ENCODE measurements around the gene ETV1. TPM values are rescaled to one million over a fixed set of nuclear protein-coding genes. Genes with fewer than 3 reads are reported as not detected.

ETV1 gene
- total RNA-seq, 6 donors from 2014 or later, result 33.2 to 74.6 (median 50.2) TPM

DNA sequence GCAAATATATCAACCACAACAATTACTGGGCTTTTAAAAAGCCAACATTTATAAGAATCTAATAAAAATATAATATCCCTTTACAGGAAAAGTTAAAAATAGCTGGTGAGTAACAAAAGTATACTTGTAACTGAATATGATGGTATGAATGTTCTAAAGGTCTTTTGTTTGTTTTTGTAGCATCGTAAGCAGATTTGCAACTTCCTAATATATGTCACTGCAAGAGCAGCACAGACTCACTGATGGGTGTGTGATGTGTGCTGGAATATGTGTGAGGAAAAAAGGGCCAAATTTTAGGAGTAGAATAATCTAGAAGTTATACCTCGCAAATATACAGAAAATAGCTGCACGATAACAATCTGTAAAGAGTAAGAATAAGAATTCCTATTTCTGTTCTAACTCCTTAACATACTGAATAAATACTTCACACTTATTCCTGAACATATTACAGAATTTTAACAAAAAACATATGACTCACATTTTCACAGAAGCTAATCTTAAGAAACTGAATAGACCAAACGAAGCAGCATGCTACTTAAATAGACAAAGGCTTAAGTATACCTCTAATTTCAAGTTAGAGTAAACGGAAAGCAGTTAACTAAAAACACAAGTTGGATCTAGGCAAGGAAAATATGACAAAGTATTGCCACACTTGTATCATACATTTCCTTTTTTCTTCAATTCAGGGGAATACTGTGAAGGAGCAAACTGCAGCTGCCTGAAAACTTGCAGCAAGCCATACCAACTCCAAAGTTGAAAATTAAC is 9.6 kb downstream of the ETV1 start:
- H3K27me3 ChIP-seq, result no peaks in the 10 kb centered on the region
- H3K9me3 ChIP-seq, result no peaks in the 10 kb centered on the region
- 46 to 53% methylated on average over 5 of the region's 5 CpGs for WGBS, 2 donors
- no peaks in the 10 kb centered on the region for H3K36me3 ChIP-seq
- H3K27ac ChIP-seq, result peak overlapping the region; percentile 6 to 42 (median 30)
- DNase-seq (no peak), ATAC-seq (ENCODE audit: low FRiP score in 2 of 2) (peak in 1 of 2 donors; percentile 32)
- TF ChIP-seq POLR2AphosphoS5 (IDR thresholded peaks at IDR 0.05), result no peak
- no peak for TF ChIP-seq POLR2A (IDR thresholded peaks at IDR 0.05)
- no peak for TF ChIP-seq CTCF (IDR thresholded peaks at IDR 0.05)
- TF ChIP-seq EP300 (IDR thresholded peaks at IDR 0.05), result no peak
- no peak overlapping the region for H3K4me3 ChIP-seq
- peaks cover 0 to 14% (median 8%) of the 10 kb centered on the region in 4 donors for H3K4me1 ChIP-seq

DNA sequence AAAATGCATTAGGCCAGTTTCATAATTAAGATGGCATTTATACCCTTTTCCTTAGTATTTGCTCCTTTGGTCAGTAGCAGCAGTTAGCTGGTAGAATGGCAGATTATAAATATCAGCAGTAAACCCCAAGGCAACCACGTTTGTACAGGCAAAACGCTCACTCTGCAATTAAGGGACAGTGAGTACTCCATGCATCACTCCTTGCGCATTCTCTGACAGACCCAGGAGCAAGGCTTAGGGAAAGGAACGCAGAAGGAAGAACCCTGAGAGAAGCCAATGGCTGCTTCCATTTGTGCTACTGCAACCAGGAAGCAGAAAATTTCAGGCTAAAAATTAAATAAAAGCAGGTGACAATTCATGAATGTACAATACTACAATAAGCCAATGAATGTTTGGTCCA is 12.9 kb downstream of the ETV1 start:
- no peak overlapping the region for H3K4me3 ChIP-seq
- no peaks in the 10 kb centered on the region for H3K36me3 ChIP-seq
- WGBS, 2 donors, result 86 to 93% methylated on average over 4 of the region's 4 CpGs
- H3K9me3 ChIP-seq, result no peaks in the 10 kb centered on the region
- no peak for ATAC-seq (ENCODE audit: low FRiP score in 2 of 2)
- DNase-seq, result no peak
- TF ChIP-seq EP300 (IDR thresholded peaks at IDR 0.05), result no peak
- no peak for TF ChIP-seq CTCF (IDR thresholded peaks at IDR 0.05)
- no peak for TF ChIP-seq POLR2A (IDR thresholded peaks at IDR 0.05)
- TF ChIP-seq POLR2AphosphoS5 (IDR thresholded peaks at IDR 0.05), result no peak
- H3K27ac ChIP-seq, result no peak overlapping the region
- H3K4me1 ChIP-seq, result peaks cover 0 to 13% (median 6%) of the 10 kb centered on the region in 4 donors
- H3K27me3 ChIP-seq, result no peaks in the 10 kb centered on the region

DNA sequence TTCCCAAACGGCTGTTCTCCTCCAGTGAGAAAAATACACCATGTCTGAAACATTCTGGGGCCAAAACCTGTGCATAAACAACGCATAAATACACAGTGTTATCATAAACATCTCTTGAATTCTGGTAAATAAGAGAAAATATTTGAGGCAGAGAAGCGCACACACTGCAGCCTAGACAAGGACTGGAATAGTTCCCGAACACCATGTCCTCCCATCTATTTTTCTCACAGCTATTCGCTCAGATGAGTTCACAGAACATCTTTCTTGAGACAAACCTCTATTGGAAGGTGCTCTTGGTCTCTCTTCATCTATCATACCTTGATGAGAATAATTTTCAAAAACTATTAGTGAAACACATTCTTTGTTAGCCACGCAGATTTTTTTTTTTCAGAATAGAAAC is 24.4 kb downstream of the ETV1 start:
- Histone ChIP-seq H3K9me3 (no peaks in the 10 kb centered on the region), H3K4me1 (no peaks in the 10 kb centered on the region), H3K27me3 (no peaks in the 10 kb centered on the region), H3K4me3 (no peak overlapping the region), H3K27ac (peak overlapping the region in 1 of 4 donors; percentile 44), H3K36me3 (no peaks in the 10 kb centered on the region)
- ATAC-seq (ENCODE audit: low FRiP score in 2 of 2) (no peak), DNase-seq (no peak)
- 75 to 80% methylated on average over 6 of the region's 6 CpGs for WGBS, 2 donors
- TF ChIP-seq CTCF (IDR thresholded peaks at IDR 0.05) (no peak), POLR2A (IDR thresholded peaks at IDR 0.05) (no peak), POLR2AphosphoS5 (IDR thresholded peaks at IDR 0.05) (no peak), EP300 (IDR thresholded peaks at IDR 0.05) (no peak)

- Histone ChIP-seq H3K4me1 (no peaks in the 10 kb centered on the region), H3K36me3 (no peaks in the 10 kb centered on the region), H3K9me3 (no peaks in the 10 kb centered on the region), H3K27me3 (no peaks in the 10 kb centered on the region), H3K27ac (no peak overlapping the region), H3K4me3 (no peak overlapping the region)
- TF ChIP-seq CTCF (IDR thresholded peaks at IDR 0.05) (no peak), POLR2A (IDR thresholded peaks at IDR 0.05) (no peak), EP300 (IDR thresholded peaks at IDR 0.05) (no peak)
- DNase-seq (no peak), ATAC-seq (ENCODE audit: low FRiP score in 2 of 2) (no peak)
- 86 to 91% methylated on average over 2 of the region's 2 CpGs for WGBS, 2 donors
Measured at GRCh38 chr7:13963925-13964324, 25.5 kb downstream of the ETV1 start.

GRCh38 chr7:13955494-13955893 is 34.0 kb downstream of the ETV1 start:
- Histone ChIP-seq H3K27ac (no peak overlapping the region), H3K4me3 (no peak overlapping the region), H3K27me3 (no peaks in the 10 kb centered on the region), H3K9me3 (no peaks in the 10 kb centered on the region), H3K36me3 (no peaks in the 10 kb centered on the region), H3K4me1 (peaks cover 0 to 3% (median 0%) of the 10 kb centered on the region in 4 donors)
- no peak for DNase-seq
- ATAC-seq (ENCODE audit: low FRiP score in 2 of 2), result no peak
- TF ChIP-seq EP300 (IDR thresholded peaks at IDR 0.05) (no peak), CTCF (IDR thresholded peaks at IDR 0.05) (no peak), POLR2A (IDR thresholded peaks at IDR 0.05) (no peak), POLR2AphosphoS5 (IDR thresholded peaks at IDR 0.05) (no peak)
- WGBS, 2 donors, result 78 to 79% methylated on average over 2 of the region's 2 CpGs

All from upper lobe of left lung (tissue), 6 donors.